CD8-positive, alpha-beta memory T cell (primary cell): ENCODE measurements around the gene OMD. TPM values are rescaled to one million over a fixed set of nuclear protein-coding genes. Genes with fewer than 3 reads are reported as not detected.

Experiments
- CTCF ChIA-PET: fragments of 350-600 bp; sonication (Branson Sonifier 250); formaldehyde crosslinking; loops from one replicate; lab custom pipeline; 2021; ENCODE audit warnings: antibody characterized with exemption; lab: Charles Lee
- POLR2A ChIA-PET: fragments of 350-600 bp; sonication (Branson Sonifier 250); formaldehyde crosslinking; loops from one replicate; lab custom pipeline; 2021; ENCODE audit warnings: antibody characterized with exemption; lab: Charles Lee
- DNase-seq, 5 donors: peaks; one replicate each; pipeline versions ENCODE4 v3.0.0 to v3.0.0-alpha.2; 2020 to 2022; ENCODE audit warnings: mixed read lengths in 1 of 5
- H3K27ac ChIP-seq: one replicate; pipeline ENCODE4 v1.7.0; 2013; ENCODE audit warnings: low read depth, mild to moderate bottlenecking, low read length, moderate library complexity
- H3K27me3 ChIP-seq: 2 replicates; pipeline ENCODE4 v1.7.0; 2013; ENCODE audit warnings: low read length, mild to moderate bottlenecking; ENCODE audit not compliant: insufficient read depth, poor library complexity, severe bottlenecking
- H3K36me3 ChIP-seq: 2 replicates; pipeline ENCODE4 v1.7.0; 2013; ENCODE audit warnings: mild to moderate bottlenecking, low read length, moderate library complexity; ENCODE audit not compliant: insufficient read depth
- H3K4me1 ChIP-seq: 2 replicates; pipeline ENCODE4 v1.7.0; 2013; ENCODE audit warnings: mild to moderate bottlenecking, low read length, moderate library complexity; ENCODE audit not compliant: insufficient read depth
- H3K4me3 ChIP-seq: 2 replicates; pipeline ENCODE4 v1.7.0; 2013; ENCODE audit warnings: mild to moderate bottlenecking, low read length
- H3K9me3 ChIP-seq: 2 replicates; pipeline ENCODE4 v1.7.0; 2013; ENCODE audit warnings: mild to moderate bottlenecking, low read length
- H3K27ac Mint-ChIP-seq, 8 donors: one replicate each; pipeline ENCODE4 v1.8.0; 2020 to 2021; ENCODE audit warnings: mixed read lengths in 8 of 8, mild to moderate bottlenecking in 6 of 8, inconsistent platforms in 3 of 8, moderate library complexity in 3 of 8
- H3K27me3 Mint-ChIP-seq, 2 donors: one replicate each; pipeline ENCODE4 v1.8.0; 2020 to 2021; ENCODE audit warnings: mixed read lengths in 2 of 2, mild to moderate bottlenecking in 1 of 2, moderate library complexity in 1 of 2
- H3K36me3 Mint-ChIP-seq, 3 donors: one replicate each; pipeline ENCODE4 v1.8.0; 2020 to 2021; ENCODE audit warnings: mixed read lengths in 3 of 3, inconsistent platforms in 1 of 3, mild to moderate bottlenecking in 1 of 3
- H3K4me1 Mint-ChIP-seq, 3 donors: one replicate each; pipeline ENCODE4 v1.8.0; 2020 to 2021; ENCODE audit warnings: mixed read lengths in 3 of 3, inconsistent platforms in 1 of 3, mild to moderate bottlenecking in 1 of 3
- H3K4me3 Mint-ChIP-seq, 7 donors: one replicate each; pipeline ENCODE4 v1.8.0; 2020 to 2021; ENCODE audit warnings: mixed read lengths in 7 of 7, mild to moderate bottlenecking in 6 of 7, moderate library complexity in 4 of 7, inconsistent platforms in 2 of 7
- H3K9me3 Mint-ChIP-seq, 5 donors: one replicate each; pipeline ENCODE4 v1.8.0; 2020 to 2022; ENCODE audit warnings: mixed read lengths in 5 of 5, mild to moderate bottlenecking in 3 of 5, moderate library complexity in 2 of 5, inconsistent platforms in 1 of 5
- polyA plus RNA-seq: library from polyadenylated mRNA; unstranded; fragments of 300-500 nt; fragmentation: Illumina TruSeq; gene quantifications from one replicate; pipeline ENCODE4 v1.2.3, GENCODE V29; 2021
- total RNA-seq, 2 experiments: library from RNA; stranded (reverse); gene quantifications; one replicate each; pipeline ENCODE4 v1.2.3, GENCODE V29; 2021

The OMD gene
- total and polyA plus RNA-seq, 3 experiments from 2014 or later, result not detected

GRCh38 chr9:92407818-92408217, 16.5 kb downstream of the OMD start:
- Histone ChIP-seq H3K9me3 (no peaks in the 10 kb centered on the region), H3K4me3 (no peak overlapping the region), H3K27me3 (no peaks in the 10 kb centered on the region), H3K4me1 (peaks cover 22% of the 10 kb centered on the region), H3K27ac (no peak overlapping the region), H3K36me3 (no peaks in the 10 kb centered on the region)
- DNase-seq, result no peak
- POLR2A ChIA-PET, result no interaction called here
- Mint-ChIP-seq H3K9me3 (no peaks in the 10 kb centered on the region), H3K4me3 (no peak overlapping the region), H3K27me3 (no peaks in the 10 kb centered on the region), H3K36me3 (peaks cover 0 to 1% (median 0%) of the 10 kb centered on the region in 3 donors), H3K27ac (no peak overlapping the region), H3K4me1 (peaks cover 19 to 34% (median 26%) of the 10 kb centered on the region in 3 donors)
- CTCF ChIA-PET, result no interaction called here

- Mint-ChIP-seq H3K9me3 (no peaks in the 10 kb centered on the region), H3K27me3 (no peaks in the 10 kb centered on the region), H3K4me3 (peak overlapping the region in 6 of 7 donors; percentile 59 to 80 (median 68)), H3K27ac (peak overlapping the region in 5 of 8 donors; percentile 69 to 92 (median 81)), H3K4me1 (peaks cover 19 to 36% (median 26%) of the 10 kb centered on the region in 3 donors), H3K36me3 (peaks cover 0 to 1% (median 0%) of the 10 kb centered on the region in 3 donors)
- CTCF ChIA-PET, result no interaction called here
- peaks cover 22% of the 10 kb centered on the region for H3K4me1 ChIP-seq
- H3K9me3 ChIP-seq, result no peaks in the 10 kb centered on the region
- peak overlapping the region; percentile 33 for H3K4me3 ChIP-seq
- POLR2A ChIA-PET, result no interaction called here
- peak in 4 of 5 donors; percentile 6 to 48 (median 31) for DNase-seq
- no peak overlapping the region for H3K27ac ChIP-seq
- H3K27me3 ChIP-seq, result no peaks in the 10 kb centered on the region
- H3K36me3 ChIP-seq, result no peaks in the 10 kb centered on the region
Observed at GRCh38 chr9:92406477-92406876, 17.8 kb downstream of the OMD start.

GRCh38 chr9:92405818-92406217, 18.5 kb downstream of the OMD start:
- no peaks in the 10 kb centered on the region for H3K36me3 ChIP-seq
- Mint-ChIP-seq H3K36me3 (peaks cover 0 to 1% (median 0%) of the 10 kb centered on the region in 3 donors), H3K27ac (peak overlapping the region in 3 of 8 donors; percentile 33 to 92 (median 89)), H3K4me3 (peak overlapping the region in 6 of 7 donors; percentile 44 to 71 (median 68)), H3K27me3 (no peaks in the 10 kb centered on the region), H3K9me3 (no peaks in the 10 kb centered on the region), H3K4me1 (peaks cover 19 to 36% (median 26%) of the 10 kb centered on the region in 3 donors)
- no peaks in the 10 kb centered on the region for H3K9me3 ChIP-seq
- ChIA-PET CTCF (no interaction called here), POLR2A (no interaction called here)
- no peak overlapping the region for H3K27ac ChIP-seq
- H3K27me3 ChIP-seq, result no peaks in the 10 kb centered on the region
- H3K4me1 ChIP-seq, result peaks cover 22% of the 10 kb centered on the region
- no peak overlapping the region for H3K4me3 ChIP-seq
- DNase-seq, result no peak

- Mint-ChIP-seq H3K9me3 (no peaks in the 10 kb centered on the region), H3K27ac (peak within 1 kb of the TSS in 1 of 8 donors; percentile 44), H3K36me3 (peaks cover 0 to 1% (median 0%) of the 10 kb centered on the region in 3 donors), H3K4me3 (no peak within 1 kb of the TSS), H3K27me3 (no peaks in the 10 kb centered on the region), H3K4me1 (peaks cover 19 to 36% (median 26%) of the 10 kb centered on the region in 3 donors)
- H3K9me3 ChIP-seq, result no peaks in the 10 kb centered on the region
- ChIA-PET POLR2A (no interaction called here), CTCF (no interaction called here)
- no peak within 1 kb of the TSS for H3K27ac ChIP-seq
- no peak for DNase-seq
- peaks cover 22% of the 10 kb centered on the region for H3K4me1 ChIP-seq
- no peaks in the 10 kb centered on the region for H3K27me3 ChIP-seq
- no peak within 1 kb of the TSS for H3K4me3 ChIP-seq
- no peaks in the 10 kb centered on the region for H3K36me3 ChIP-seq
Observed at GRCh38 chr9:92404042-92404836, 20.0 kb downstream of the OMD start, which contains the start of gene OGN. Gene OGN, minus strand, starts transcription at chr9:92404578. Its CDS starts 1,171 bp downstream, at chr9:92403407.

- Mint-ChIP-seq H3K9me3 (no peaks in the 10 kb centered on the region), H3K36me3 (peaks cover 0 to 1% (median 0%) of the 10 kb centered on the region in 3 donors), H3K27ac (no peak overlapping the region), H3K27me3 (no peaks in the 10 kb centered on the region), H3K4me1 (peaks cover 19 to 36% (median 26%) of the 10 kb centered on the region in 3 donors), H3K4me3 (no peak overlapping the region)
- POLR2A ChIA-PET, result no interaction called here
- Histone ChIP-seq H3K27ac (no peak overlapping the region), H3K9me3 (no peaks in the 10 kb centered on the region), H3K36me3 (no peaks in the 10 kb centered on the region), H3K4me3 (no peak overlapping the region), H3K4me1 (peaks cover 22% of the 10 kb centered on the region), H3K27me3 (no peaks in the 10 kb centered on the region)
- CTCF ChIA-PET, result no interaction called here
- no peak for DNase-seq
Observed at GRCh38 chr9:92402826-92403745, 21.2 kb downstream of the OMD start.

- H3K9me3 Mint-ChIP-seq, result no peaks in the 10 kb centered on the region
- Histone ChIP-seq H3K27me3 (no peaks in the 10 kb centered on the region), H3K4me1 (peaks cover 22% of the 10 kb centered on the region), H3K4me3 (no peak overlapping the region), H3K9me3 (no peaks in the 10 kb centered on the region), H3K36me3 (no peaks in the 10 kb centered on the region), H3K27ac (no peak overlapping the region)
- H3K36me3 Mint-ChIP-seq, result peaks cover 0 to 1% (median 0%) of the 10 kb centered on the region in 3 donors
- POLR2A ChIA-PET, result no interaction called here
- H3K27ac Mint-ChIP-seq, result peak overlapping the region in 1 of 8 donors; percentile 22
- CTCF ChIA-PET, result no interaction called here
- no peak overlapping the region for H3K4me3 Mint-ChIP-seq
- no peak for DNase-seq
- H3K27me3 Mint-ChIP-seq, result no peaks in the 10 kb centered on the region
- peaks cover 19 to 36% (median 26%) of the 10 kb centered on the region in 3 donors for H3K4me1 Mint-ChIP-seq
Observed at GRCh38 chr9:92402360-92402759, 21.9 kb downstream of the OMD start.

GRCh38 chr9:92397853-92398252, 26.4 kb downstream of the OMD start:
- Histone ChIP-seq H3K4me1 (no peaks in the 10 kb centered on the region), H3K4me3 (no peak overlapping the region), H3K27me3 (no peaks in the 10 kb centered on the region), H3K9me3 (no peaks in the 10 kb centered on the region), H3K27ac (no peak overlapping the region), H3K36me3 (no peaks in the 10 kb centered on the region)
- Mint-ChIP-seq H3K4me3 (no peak overlapping the region), H3K27me3 (no peaks in the 10 kb centered on the region), H3K27ac (no peak overlapping the region), H3K36me3 (peaks cover 0 to 2% (median 0%) of the 10 kb centered on the region in 3 donors), H3K9me3 (no peaks in the 10 kb centered on the region), H3K4me1 (peaks cover 0 to 2% (median 0%) of the 10 kb centered on the region in 3 donors)
- POLR2A ChIA-PET, result no interaction called here
- CTCF ChIA-PET, result no interaction called here
- no peak for DNase-seq
